Measurements from ENCODE around the gene LMNA.
"Not testable (repeated sequence)": the region's sequence is repeated elsewhere in the genome, so short reads cannot be mapped to it uniquely, and the experiment has no call there.

Gene LMNA

DNA sequence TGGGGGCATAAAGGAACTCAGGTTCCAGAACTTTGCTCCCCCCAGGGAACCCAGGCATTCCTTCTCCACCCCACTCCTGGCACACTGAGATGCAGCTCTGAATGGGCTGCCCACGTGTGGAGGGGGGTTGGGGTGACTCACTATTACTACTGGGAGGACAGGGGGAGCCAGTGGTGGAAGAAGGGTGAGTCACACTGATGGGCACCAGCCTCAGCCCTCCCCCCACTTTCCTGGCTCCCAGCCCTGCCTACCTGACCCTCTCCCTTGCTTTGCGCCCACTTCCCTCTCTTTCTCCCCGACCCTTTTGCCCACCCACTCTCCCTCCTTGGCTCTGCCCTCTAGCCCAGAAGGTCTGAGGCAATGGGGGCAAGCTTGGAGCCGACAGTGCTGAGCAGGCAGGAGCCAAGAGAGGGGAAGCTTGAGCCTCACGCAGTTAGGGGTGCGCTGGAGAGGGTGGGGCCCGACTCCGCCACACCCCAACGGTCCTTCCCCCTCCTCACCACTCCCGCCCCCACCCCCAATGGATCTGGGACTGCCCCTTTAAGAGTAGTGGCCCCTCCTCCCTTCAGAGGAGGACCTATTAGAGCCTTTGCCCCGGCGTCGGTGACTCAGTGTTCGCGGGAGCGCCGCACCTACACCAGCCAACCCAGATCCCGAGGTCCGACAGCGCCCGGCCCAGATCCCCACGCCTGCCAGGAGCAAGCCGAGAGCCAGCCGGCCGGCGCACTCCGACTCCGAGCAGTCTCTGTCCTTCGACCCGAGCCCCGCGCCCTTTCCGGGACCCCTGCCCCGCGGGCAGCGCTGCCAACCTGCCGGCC is at the start of gene LMNA:
Gene LMNA (plus strand): TSS at position 611 of the 818 bp plus-strand sequence. CDS start 208 bp downstream, outside the sequence.
- peak; percentile 87 for DNase-seq (ENCODE audit: low spot score)

DNA sequence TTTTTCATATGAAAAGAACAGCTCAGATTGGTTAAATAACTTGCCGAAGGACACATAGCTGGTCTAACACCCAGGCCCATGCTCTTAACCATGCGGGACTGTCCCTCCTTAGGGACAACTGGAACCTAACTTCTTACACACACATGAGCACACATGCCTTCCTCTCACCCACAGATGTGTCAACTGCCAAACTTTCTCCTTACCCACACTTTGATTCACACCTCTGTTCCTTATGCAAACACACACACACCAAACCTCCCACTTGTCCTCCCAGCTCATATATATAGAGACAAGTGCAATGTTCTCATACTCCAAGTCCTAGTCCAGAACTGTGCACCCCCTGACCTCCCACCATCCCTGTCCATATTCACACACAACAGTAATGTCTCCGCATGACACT is 49.3 kb upstream of the LMNA start:
- DNase-seq (ENCODE audit: low spot score) = no peak

DNA sequence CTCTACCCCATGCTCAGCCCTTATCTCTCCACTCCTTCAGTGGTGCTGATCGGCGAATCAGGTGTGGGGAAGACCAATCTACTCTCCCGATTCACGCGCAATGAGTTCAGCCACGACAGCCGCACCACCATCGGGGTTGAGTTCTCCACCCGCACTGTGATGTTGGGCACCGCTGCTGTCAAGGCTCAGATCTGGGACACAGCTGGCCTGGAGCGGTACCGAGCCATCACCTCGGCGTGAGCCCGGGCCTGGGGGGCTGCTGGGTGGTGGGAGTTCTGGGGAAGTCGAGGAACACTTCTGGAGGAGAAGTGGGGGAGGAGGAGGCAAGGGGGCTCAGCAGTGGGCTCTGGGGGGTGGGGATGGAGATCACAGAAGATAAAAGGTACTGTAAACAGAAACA is 48.6 kb upstream of the LMNA start:
- DNase-seq (ENCODE audit: low spot score) = no peak

DNA sequence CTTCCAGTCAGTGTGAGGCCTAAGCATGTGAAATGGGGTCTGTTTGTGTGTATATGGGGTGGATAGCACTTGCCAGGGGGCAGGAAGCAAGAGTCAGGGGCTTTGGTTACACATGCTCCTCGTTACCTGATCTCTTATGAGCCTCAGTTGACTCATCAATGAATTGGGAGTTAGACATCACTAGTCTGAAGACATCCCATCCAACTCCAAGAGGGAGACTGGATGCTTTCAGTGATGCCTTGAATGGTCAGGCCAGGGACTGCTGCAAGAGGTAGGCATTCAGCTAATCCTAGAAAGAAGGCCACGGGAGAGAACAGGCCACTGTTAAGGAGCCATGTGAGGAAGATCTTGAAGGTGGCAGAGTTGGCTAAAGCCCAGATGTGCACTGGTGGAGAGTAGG is 47.2 kb upstream of the LMNA start:
- DNase-seq (ENCODE audit: low spot score) = no peak

DNA sequence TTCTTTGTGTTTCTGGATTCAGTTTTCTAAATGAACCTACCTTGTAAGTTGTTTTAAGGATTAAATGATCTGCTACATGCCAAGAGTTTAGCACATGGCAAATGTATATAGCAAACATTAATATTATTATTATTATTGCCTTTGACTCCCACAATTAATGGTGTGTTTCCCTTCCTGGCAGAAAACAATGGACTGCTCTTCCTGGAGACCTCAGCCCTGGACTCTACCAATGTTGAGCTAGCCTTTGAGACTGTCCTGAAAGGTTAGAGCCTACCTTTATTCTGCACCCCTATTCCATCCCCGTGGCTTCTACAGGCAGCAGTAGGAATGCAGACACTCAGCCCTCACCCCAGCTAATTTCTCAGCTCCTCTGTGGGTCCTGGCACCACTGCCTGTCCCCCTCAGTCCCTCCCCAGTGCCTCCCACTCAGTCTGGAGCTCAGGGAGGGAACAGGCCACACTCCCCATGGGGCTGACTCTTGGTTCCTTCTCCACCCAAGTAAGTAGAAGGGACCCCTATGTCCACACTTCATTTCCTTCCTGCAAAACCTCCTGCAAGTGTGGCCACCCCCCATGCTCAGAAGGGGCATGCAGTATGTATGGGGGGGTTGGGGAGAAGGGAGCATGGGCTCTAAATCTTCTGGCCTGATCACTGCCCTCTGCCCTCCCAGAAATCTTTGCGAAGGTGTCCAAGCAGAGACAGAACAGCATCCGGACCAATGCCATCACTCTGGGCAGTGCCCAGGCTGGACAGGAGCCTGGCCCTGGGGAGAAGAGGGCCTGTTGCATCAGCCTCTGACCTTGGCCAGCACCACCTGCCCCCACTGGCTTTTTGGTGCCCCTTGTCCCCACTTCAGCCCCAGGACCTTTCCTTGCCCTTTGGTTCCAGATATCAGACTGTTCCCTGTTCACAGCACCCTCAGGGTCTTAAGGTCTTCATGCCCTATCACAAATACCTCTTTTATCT is 44.7 kb upstream of the LMNA start:
- no peak for DNase-seq (ENCODE audit: low spot score)

DNA sequence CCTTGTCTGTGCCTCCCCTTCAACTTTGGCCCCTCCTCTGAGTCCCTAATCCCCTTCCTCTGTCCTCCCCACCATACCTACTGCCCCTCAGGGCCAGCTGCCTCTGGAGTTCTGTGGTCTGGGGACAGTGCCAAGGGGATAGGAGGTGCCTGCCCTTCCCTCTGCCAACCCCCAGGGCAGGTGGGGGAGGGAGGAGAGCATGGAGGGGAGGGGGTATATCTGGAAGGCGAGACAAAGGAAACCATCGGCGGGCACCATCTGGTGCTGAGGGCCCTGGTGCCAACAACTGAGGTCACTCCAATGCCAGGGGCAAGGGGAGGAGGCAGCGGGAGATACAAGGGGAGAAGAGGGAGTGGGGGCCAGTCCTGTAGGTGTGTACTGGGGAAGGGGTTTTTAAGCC is 44.0 kb upstream of the LMNA start:
- no peak for DNase-seq (ENCODE audit: low spot score)

DNA sequence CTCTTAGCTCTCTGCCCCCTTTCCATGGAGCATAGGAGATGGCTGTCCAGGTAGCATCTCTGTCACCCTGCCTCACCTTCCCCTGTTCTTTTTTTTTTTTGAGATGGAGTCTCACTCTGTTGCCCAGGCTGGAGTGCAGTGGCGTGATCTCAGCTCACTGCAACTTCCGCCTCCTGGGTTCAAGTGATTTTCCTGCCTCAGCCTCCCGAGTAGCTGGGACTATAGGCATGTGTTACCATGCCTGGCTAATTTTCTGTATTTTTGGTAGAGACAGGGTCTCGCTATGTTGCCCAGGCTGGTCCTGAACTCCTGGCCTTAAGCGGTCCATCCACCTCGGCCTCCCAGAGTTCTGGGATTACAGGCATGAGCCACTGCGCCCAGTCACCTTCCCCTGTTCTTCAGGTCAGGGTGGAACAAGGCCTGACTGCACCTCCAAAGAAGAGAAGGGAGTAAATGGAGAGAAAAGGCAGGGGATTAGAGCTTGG is 43.1 kb upstream of the LMNA start:
- DNase-seq (ENCODE audit: low spot score) = not testable (repeated sequence)

DNA sequence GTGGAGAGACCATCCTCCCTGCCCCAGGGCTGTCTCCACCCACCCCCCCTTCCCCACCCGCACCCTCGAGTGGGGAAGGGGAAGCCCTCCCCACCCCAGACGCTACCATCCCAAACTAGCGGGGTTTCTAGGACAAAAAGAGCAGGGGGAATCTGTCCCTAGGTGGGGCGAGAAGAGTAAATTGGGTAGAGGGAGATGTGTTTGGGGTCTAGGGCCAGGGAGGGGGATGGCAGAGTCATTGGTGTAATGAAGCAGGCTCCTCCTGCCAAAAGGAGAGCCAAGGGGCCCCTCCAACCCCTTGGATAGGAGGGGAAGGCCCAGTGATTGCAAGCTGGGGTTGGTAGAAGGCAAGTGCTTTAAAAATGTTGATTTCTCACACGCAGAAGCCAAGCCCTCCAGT is 42.3 kb upstream of the LMNA start:
- DNase-seq (ENCODE audit: low spot score) = no peak

DNA sequence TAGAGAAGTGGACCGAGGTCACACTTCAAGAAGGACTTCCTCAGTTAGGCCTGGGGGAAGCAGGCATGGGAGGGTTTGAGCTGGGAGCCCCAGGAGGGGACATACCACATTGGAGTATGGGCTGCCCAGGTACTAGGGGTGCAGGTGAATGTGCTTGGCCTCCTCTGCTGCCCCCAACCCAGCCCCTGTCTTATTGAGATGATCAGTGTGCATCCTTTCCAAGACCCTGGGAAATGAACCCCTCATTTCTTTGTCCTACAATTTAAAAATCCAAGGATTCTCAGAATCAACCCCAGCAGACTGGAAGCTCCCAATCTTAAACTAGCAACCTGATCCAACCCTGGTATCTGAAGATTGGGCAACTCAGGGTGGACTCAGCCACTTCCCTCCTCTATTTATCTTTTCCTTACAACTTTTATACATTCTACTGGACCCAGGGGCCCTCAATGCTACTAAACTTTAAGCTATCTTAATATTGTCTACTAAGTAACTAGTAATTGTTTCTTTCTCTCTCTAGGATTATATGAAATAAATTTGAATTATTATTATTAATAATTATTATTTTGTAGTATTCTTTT is 41.3 kb upstream of the LMNA start:
- DNase-seq (ENCODE audit: low spot score) = no peak

DNA sequence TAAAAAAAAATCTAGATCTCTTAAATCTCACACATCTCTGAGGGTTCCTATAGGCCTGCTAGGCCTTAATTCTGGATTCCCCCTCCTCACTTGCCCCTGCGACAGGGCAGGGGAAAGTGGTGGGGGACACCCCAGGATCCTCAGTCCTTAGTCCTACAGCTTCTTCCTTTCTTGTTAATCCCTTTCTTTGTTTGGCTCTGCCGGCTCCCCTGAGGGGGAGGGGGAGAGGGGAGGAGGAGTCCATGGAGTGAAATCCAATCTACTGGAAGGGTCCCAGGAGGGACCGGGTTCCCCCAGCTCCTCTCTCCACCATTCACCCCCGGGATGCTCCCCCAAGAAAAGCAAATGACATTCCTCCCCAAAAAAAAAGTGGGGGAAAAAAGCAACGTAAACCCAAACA is 40.8 kb upstream of the LMNA start:
- DNase-seq (ENCODE audit: low spot score) = no peak

DNA sequence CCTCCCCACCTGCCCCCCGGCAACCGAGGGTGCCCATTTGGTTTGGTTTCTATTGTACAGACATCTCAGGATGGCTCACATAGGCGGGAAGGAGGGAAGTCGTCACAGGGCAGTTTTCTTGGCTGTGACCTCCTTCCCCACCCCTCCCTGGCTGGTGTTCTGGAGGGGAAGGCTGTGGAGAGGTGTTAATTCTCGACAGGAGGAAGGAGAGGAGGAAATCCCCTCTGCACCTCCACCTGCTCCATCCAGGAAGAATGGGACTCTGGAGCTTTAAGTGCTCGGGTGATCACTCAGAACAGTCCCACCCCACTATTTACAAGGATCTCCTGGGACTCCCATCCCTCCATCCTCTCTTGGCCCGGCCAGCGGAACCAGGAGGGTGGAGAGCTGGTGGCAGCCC is 39.9 kb upstream of the LMNA start:
- no peak for DNase-seq (ENCODE audit: low spot score)

DNA sequence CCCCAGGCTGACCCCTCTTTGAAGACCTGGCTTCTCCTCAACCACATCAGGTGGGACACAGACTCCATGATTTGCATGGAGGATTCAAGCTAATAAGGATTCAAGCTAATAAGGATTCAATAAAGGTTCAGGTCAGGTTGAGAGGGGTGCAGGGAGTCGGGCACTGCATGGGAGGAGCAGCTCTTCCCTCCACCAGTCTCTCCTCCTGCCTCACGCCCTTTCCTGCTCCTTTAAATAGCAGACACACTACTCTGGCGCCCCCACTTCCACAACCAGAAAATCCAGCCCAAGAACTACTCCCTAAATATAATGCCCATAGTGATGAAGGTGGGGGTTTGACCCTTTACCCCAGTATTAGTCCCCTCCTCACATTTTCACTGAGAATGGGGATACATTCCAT is 39.3 kb upstream of the LMNA start:
- no peak for DNase-seq (ENCODE audit: low spot score)

DNA sequence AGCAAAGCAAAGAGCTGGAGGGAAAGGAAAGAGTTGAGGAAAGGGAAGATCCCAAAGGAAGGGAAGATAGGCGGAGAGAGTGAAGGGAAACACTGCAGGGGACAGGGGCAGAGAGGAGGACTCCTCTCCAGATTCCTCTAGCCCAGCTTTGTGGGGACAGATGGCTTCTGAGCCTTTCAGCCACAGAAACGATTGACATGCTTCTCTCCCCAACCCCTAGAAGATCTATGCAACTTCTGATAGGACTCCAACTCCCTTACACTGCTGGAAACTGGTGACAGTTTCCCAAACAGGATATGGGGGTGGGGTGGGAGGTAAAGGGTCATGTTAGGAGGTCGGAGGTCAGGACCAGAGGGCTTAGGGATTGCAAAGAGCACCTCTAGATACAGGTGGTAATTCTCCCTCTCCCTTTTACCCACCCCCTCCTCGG is 38.7 kb upstream of the LMNA start:
- no peak for DNase-seq (ENCODE audit: low spot score)

DNA sequence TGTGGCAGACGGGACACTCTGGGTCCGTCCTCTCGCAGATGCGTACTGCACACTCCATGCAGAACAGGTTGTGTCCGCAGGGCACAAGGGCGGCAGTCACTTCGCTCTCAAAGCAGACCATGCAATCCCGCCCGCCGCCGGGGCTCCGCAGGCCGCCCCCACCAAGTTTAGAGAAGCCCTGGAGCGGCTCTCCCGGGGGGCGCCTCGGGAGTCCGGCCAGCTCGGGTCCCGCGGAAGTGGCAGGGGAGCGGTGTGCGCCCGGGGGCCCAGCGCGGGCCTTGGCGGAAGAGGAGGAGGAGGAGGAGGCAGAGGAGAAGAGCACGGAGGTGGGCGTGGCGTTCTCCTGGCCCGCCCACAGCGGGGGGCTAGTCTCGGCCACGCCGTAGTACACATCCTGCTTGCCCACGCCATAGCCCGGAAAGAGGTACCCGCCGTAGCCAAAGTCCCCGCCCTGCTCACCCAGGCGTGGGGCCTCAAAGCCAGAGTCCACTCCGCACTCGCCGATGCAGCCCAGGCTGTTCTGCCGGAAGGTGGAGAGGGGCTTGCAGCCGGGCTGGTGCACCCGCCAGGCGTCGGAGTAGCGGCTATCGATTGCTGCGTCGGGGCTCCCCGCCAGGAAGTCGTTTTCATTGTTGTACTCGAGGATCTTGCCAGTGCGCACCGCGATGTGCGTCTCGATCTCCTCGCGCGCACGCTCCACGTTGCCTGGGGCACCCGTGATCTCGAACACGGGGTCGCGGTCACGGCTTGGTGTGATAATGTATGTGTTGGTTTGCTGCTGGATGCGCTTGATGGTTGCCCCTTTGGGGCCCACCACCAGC is 37.7 kb upstream of the LMNA start:
- DNase-seq (ENCODE audit: low spot score) = no peak

DNA sequence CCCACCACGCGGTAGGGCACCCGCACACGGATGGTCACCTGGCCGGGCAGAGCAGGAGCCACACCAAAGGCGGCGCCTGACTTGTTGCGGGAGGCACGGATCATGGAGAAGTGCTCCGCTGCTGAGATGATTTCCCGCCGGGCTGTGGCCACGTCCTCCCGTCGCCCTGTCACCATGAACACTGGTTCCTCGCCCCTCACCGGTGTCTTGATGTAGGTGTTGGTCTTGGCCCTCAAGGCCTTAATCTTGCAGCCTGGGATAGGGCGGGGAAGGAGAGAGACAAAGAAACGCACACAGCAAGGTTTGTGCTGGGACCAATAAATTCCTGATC is 37.1 kb upstream of the LMNA start:
- DNase-seq (ENCODE audit: low spot score) = no peak

DNA sequence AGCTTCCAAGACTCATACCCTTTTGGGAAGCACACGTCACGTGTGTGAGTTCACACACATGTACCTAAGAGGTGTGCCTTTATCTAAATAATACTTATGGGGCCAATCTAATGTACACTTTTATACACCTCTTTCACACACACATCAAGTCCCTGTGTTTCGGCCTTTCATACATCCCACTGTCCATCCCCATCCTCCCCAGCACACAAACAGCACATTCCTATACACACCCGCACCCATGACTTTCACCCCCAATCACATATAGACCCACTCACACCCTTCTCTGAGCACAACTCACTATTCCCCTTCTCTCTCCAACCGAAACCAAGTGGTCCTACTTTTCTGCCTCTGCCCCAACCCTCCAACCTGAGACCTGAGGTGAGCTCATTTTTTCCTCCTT is 35.8 kb upstream of the LMNA start:
- DNase-seq (ENCODE audit: low spot score) = no peak

DNA sequence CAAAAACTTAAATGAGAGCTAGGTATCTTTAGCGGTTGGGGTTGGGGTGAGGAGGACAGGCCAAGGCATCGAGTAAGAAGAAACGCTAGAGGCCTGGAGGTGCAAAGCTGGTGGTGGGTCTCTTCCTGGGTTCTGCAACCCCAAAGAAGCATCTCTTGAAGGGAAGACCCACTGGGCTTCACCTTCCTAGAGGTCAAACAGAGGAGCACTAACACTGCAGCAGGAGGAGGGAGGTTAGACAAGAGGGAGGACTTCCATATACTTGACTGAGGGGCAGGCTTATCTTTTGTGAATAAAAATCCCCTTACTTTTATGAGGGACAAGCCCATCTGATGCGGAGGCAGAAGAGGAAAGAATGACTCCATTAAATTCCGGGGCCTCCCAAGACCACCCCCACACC is 34.7 kb upstream of the LMNA start:
- DNase-seq (ENCODE audit: low spot score) = no peak

DNA sequence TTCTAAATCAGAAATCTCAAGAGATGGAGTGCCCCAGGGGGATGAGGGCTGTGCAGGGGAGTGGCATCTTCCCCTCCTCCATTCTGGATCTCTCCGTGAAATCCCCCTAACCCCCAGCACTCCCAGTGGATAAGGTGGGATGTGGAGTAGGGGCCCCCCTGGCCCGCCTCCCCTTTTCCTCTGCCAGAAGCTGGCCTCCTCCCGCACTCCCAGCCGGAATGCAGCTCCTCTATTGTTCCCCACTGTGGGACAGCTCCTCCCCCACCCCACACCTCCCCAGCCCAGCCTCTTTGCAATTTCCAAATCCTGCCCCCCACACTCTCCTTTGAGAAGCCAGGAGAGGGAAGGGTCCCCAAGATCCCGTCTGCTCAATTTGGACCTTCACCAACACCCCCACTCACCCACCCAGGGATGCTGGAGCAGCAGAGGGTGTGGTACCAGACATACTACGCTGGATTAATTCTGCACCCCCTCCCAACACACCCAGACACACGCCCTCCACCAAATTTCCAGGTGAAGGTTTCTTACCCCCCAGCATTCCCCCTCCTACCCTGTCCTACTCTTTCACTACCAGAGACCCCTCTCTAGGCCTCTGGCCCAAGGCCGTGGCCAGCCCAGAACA is 34.2 kb upstream of the LMNA start:
- DNase-seq (ENCODE audit: low spot score) = no peak

DNA sequence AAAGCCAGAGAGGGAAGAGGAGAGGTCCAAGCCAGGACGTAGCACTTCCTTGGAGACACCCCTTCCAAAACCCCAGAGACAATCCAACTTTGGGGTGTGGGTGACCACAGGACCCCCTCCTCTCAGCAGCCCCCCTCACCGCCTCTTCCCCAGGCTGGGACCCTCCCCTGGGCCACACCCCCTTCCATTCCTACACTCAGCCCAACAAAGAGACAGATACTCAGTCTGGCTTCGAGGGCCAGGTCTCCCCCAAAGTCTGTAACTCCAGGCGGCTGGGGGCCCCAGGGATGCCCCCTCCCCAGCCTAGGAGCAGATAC is 33.7 kb upstream of the LMNA start:
- DNase-seq (ENCODE audit: low spot score) = no peak

DNA sequence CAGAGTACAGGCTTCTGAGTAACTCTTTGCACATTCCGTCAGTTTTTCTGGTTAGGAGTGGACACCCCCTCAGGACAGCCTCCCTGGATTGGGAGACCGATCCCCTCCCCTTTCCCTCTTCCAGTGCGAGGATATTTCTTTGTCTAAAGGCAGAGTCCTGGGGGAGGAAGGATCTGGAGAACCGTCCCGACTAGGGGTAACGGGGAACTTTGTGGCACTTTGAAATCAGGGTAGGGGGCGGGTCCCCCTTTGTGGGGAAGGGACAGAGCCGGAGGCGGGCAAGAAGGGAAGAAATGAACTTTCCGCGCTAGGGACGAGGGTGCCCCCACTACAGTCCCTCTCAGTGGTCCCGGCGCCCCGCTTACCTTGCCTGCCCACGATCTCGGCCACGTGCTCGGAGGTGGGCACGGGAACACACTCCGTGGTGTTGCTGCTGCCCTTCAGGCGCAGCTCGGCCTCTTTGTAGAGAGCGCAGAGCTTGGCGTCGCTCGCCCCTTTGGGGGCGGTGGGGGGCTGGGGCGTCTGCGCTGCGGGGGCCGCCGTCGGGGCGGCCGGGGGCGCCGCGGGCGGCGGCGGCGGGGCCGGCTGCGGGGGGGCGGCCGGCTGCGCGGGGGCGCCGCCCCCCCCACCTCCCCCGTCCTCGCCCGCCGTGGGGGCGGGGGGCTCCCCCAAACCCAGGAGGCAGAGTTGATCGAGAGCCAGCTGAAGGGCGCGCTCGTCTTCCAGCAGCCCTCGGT is 33.2 kb upstream of the LMNA start:
- DNase-seq (ENCODE audit: low spot score) = no peak

DNA sequence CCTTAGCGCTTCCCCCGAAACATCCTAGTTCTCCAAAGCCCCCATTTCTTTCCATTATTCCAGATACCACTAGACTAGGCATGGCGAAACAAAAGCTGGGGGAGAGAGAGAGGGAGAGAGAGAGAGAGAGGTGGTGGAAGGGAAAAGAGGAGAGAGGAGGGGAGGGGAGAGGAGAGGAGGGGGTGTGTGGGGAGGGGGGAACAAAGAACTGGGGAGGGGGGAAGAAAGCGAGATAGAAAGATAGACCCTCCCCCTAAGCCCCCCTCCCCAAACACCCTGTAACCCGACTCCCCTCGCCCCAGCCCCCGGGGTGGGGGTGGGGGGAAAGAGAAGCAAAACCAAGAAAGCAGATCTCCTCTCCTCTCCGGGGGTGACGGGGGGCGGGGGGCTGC is 32.6 kb upstream of the LMNA start:
- DNase-seq (ENCODE audit: low spot score) = no peak
